ENCODE results near the gene SCYGR2.

Gene SCYGR2

GRCh38 chr2:227613272-227613660 lies 14.6 kb downstream of the SCYGR2 start:
- no peak for DNase-seq

GRCh38 chr2:227614246-227614645 lies 15.6 kb downstream of the SCYGR2 start:
- no peak for DNase-seq

GRCh38 chr2:227614740-227615139 lies 16.0 kb downstream of the SCYGR2 start, which contains the start of gene SCYGR3:
SCYGR3 (minus strand) TSS chr2:227614840; CDS start chr2:227614840, 0 bp downstream.
- no peak for DNase-seq

- no peak for DNase-seq
Measured at GRCh38 chr2:227615181-227615580, 16.5 kb downstream of the SCYGR2 start.

GRCh38 chr2:227615906-227616305 lies 17.2 kb downstream of the SCYGR2 start:
- no peak for DNase-seq

GRCh38 chr2:227616631-227617030 lies 17.9 kb downstream of the SCYGR2 start:
- no peak for DNase-seq

GRCh38 chr2:227617316-227618230 lies 18.9 kb downstream of the SCYGR2 start, which contains the start of gene SCYGR4:
SCYGR4 (plus strand) TSS chr2:227617498; CDS start chr2:227617498, 0 bp downstream.
- no peak for DNase-seq

- DNase-seq: no peak
Measured at GRCh38 chr2:227623226-227623625, 24.5 kb downstream of the SCYGR2 start.

- no peak for DNase-seq
Measured at GRCh38 chr2:227625420-227625819, 26.7 kb downstream of the SCYGR2 start.

GRCh38 chr2:227626580-227627151 lies 28.0 kb downstream of the SCYGR2 start:
- DNase-seq: no peak

- no peak for DNase-seq
Measured at GRCh38 chr2:227627769-227628168, 29.1 kb downstream of the SCYGR2 start.

- no peak for DNase-seq
Measured at GRCh38 chr2:227629435-227629834, 30.7 kb downstream of the SCYGR2 start.

GRCh38 chr2:227630322-227630721 lies 31.6 kb downstream of the SCYGR2 start:
- no peak for DNase-seq

GRCh38 chr2:227632827-227633226 lies 34.1 kb downstream of the SCYGR2 start:
- no peak for DNase-seq

- DNase-seq: no peak
Measured at GRCh38 chr2:227634201-227634600, 35.5 kb downstream of the SCYGR2 start.

GRCh38 chr2:227642656-227643055 lies 44.0 kb downstream of the SCYGR2 start:
- DNase-seq: no peak

- DNase-seq: no peak
Measured at GRCh38 chr2:227643990-227644551, 45.4 kb downstream of the SCYGR2 start.
